GM12878 (cell line): ENCODE data around the gene TEX55. TPM values are rescaled to one million over a fixed set of nuclear protein-coding genes. Genes with fewer than 3 reads are reported as not detected.

Experiments used
- ATAC-seq: fragments of 200-7000 bp; cut with Tn5 transposase; 3 replicates; pipeline ENCODE4 v1.9.1; 2020; ENCODE audit warnings: mild to moderate bottlenecking, moderate library complexity
- BruUV-seq: library from RNA; stranded (reverse); fragments of 400-500 nt; replicated peaks from 2 replicates; lab custom pipeline; 2021; lab: Mats Ljungman, UMichigan
- CTCF ChIA-PET: fragments of 300-600 bp; sonication (Branson Sonifier 250); formaldehyde crosslinking; extraction: SDS; loops from one replicate; lab custom pipeline; 2021; ENCODE audit warnings: inconsistent platforms; lab: Yijun Ruan, JAX
- POLR2A ChIA-PET: fragments of 350-600 bp; formaldehyde crosslinking; extraction: SDS; loops from one replicate; lab custom pipeline; 2021; ENCODE audit warnings: inconsistent platforms; lab: Charles Lee
- RAD21 ChIA-PET: fragments of 300-600 bp; sonication (Branson Sonifier 250); formaldehyde crosslinking; loops from one replicate; lab custom pipeline; 2023; ENCODE audit warnings: antibody characterized with exemption; ENCODE audit not compliant: unreplicated experiment; lab: Charles Lee
- SMC1A ChIA-PET: fragments of 300-600 bp; sonication (Branson Sonifier 250); formaldehyde crosslinking; loops from one replicate; lab custom pipeline; 2023; ENCODE audit not compliant: unreplicated experiment, uncharacterized antibody; lab: Charles Lee
- DNase-seq: peaks from one replicate; pipeline ENCODE4 v3.0.0-alpha.2; 2011; ENCODE audit warnings: low read depth, low spot score
- FAIRE-seq: peaks from 3 replicates; lab custom pipeline; 2011; peaks lifted over from hg19 to GRCh38; lab: Jason Lieb, UNC
- H2AFZ ChIP-seq: 2 replicates; pipeline ENCODE4 v1.6.0; 2011; ENCODE audit warnings: low read depth, low read length, control low read depth; ENCODE audit not compliant: control insufficient read depth
- H3K27ac ChIP-seq: 2 replicates; pipeline ENCODE4 v1.5.1; 2011; ENCODE audit warnings: control low read depth; ENCODE audit not compliant: control insufficient read depth, insufficient read depth
- H3K27me3 ChIP-seq, 2 experiments: replicated peaks in 1 of 2; 2 replicates each; pipeline versions ENCODE4 v1.6.0 to v1.6.1; 2011; ENCODE audit warnings: low read length in 1 of 2; ENCODE audit not compliant: control insufficient read depth in 2 of 2, insufficient read depth in 2 of 2
- H3K36me3 ChIP-seq, 2 experiments: 2 replicates each; pipeline ENCODE4 v1.5.1; 2011; ENCODE audit warnings: low read length in 1 of 2; ENCODE audit not compliant: control insufficient read depth in 2 of 2, insufficient read depth in 2 of 2
- H3K4me1 ChIP-seq: 2 replicates; pipeline ENCODE4 v1.6.1; 2011; ENCODE audit warnings: mild to moderate bottlenecking, low read length, moderate library complexity, mixed read lengths; ENCODE audit not compliant: control insufficient read depth, insufficient read depth
- H3K4me2 ChIP-seq: 2 replicates; pipeline ENCODE4 v1.6.0; 2011; ENCODE audit warnings: control low read depth; ENCODE audit not compliant: control insufficient read depth, insufficient read depth
- H3K4me3 ChIP-seq: fragments of 200-600 bp; sonication (generic); 2 replicates; pipeline ENCODE4 v1.5.1; 2016
- H3K79me2 ChIP-seq: 2 replicates; pipeline ENCODE4 v1.6.0; 2011; ENCODE audit warnings: low read length; ENCODE audit not compliant: control insufficient read depth, insufficient read depth
- H3K9ac ChIP-seq: 2 replicates; pipeline ENCODE4 v1.8.0; 2011; ENCODE audit warnings: low read length, control low read depth, mixed read lengths; ENCODE audit not compliant: control insufficient read depth, insufficient read depth
- H3K9me3 ChIP-seq: replicated peaks from 3 replicates; pipeline ENCODE4 v1.5.1; 2011; ENCODE audit warnings: mild to moderate bottlenecking, low read length; ENCODE audit not compliant: control insufficient read depth, insufficient read depth
- H4K20me1 ChIP-seq: 2 replicates; pipeline ENCODE4 v1.6.0; 2011; ENCODE audit not compliant: control insufficient read depth, insufficient read depth
- CEBPZ ChIP-seq: fragments of 150-350 bp; IDR thresholded peaks from 2 replicates; pipeline ENCODE4 v1.6.1; 2016; ENCODE audit warnings: low read depth, low read length
- CHD1 ChIP-seq: IDR thresholded peaks from 2 replicates; pipeline ENCODE4 v1.6.1; 2012; ENCODE audit warnings: low read depth, low read length, improper control_type of control experiment
- CTCF ChIP-seq, 3 experiments: IDR thresholded peaks in 2 of 3; conservative IDR thresholded peaks in 1 of 3; 2 replicates each; pipeline ENCODE4 v1.5.1; 2011; ENCODE audit warnings: low read depth in 3 of 3, low read length in 3 of 3, mild to moderate bottlenecking in 3 of 3, control low read depth in 2 of 3, moderate library complexity in 2 of 3, inconsistent platforms in 1 of 3, mixed read lengths in 1 of 3; ENCODE audit not compliant: control insufficient read depth in 2 of 3, insufficient read depth in 1 of 3; ENCODE audit errors: extremely low read depth in 1 of 3
- E4F1 ChIP-seq: fragments of 450-650 bp; IDR thresholded peaks from 2 replicates; pipeline ENCODE4 v1.6.1; 2018; ENCODE audit warnings: borderline replicate concordance, mild to moderate bottlenecking; ENCODE audit not compliant: partially characterized antibody
- IKZF2 ChIP-seq, 2 experiments: fragments of 450-650 bp; IDR thresholded peaks; 2 replicates each; pipeline ENCODE4 v1.6.1; 2017; ENCODE audit warnings: mild to moderate bottlenecking in 2 of 2, moderate library complexity in 2 of 2
- JUNB ChIP-seq: IDR thresholded peaks from 2 replicates; pipeline ENCODE4 v1.6.1; 2016; ENCODE audit warnings: antibody characterized with exemption, mild to moderate bottlenecking
- PKNOX1 ChIP-seq: fragments of 450-650 bp; IDR thresholded peaks from 2 replicates; pipeline ENCODE4 v1.6.1; 2016; ENCODE audit warnings: mild to moderate bottlenecking
- RAD21 ChIP-seq: IDR thresholded peaks from 2 replicates; pipeline ENCODE4 v1.6.1; 2011; ENCODE audit warnings: mild to moderate bottlenecking, low read depth, low read length, moderate library complexity; ENCODE audit not compliant: insufficient read depth
- RBBP5 ChIP-seq: fragments of 200-600 bp; sonication (generic); conservative IDR thresholded peaks from 2 replicates; pipeline ENCODE4 v1.6.1; 2016
- SMC3 ChIP-seq: IDR thresholded peaks from 2 replicates; pipeline ENCODE4 v1.6.1; 2011; ENCODE audit warnings: low read length, improper control_type of control experiment, borderline replicate concordance
- SP1 ChIP-seq: IDR thresholded peaks from one replicate; pipeline ENCODE4 v1.6.1; 2011; ENCODE audit warnings: low read depth, low read length
- WGBS: methylation state at CpG from one replicate; pipeline ENCODE4 v1.1.6; 2016; ENCODE audit warnings: low lambda C conversion rate; ENCODE audit not compliant: insufficient replicate concordance, insufficient coverage; ENCODE audit errors: missing lambda C conversion rate; 5-methylcytosine and 5-hydroxymethylcytosine counted together
- in situ Hi-C: fragments of 300-500 bp; cut with MboI; formaldehyde crosslinking; loops from 9 replicates; pipeline ENCODE4 v1.14.3; 2018; ENCODE audit warnings: mixed read lengths
- intact Hi-C: fragments of 100-400 bp; cut with micrococcal nuclease; formaldehyde crosslinking; loops from one replicate; pipeline ENCODE4 v1.14.2; 2022; ENCODE audit not compliant: unreplicated experiment
- polyA plus RNA-seq, 11 experiments: library from polyadenylated mRNA; depleted of rRNA in 4 of 11; unstranded in 6 of 11; stranded (reverse) in 5 of 11; fragments of >200 nt; fragmentation: Nextera tagmentation in 4 of 11; fragmentation: Illumina TruSeq in 1 of 11; extraction: Ambion mirVana in 4 of 11; extraction: Trizol in 1 of 11; gene quantifications; 1 replicate in 1 of 11; 2 replicates in 10 of 11; pipeline versions ENCODE4 v1.2.1 to v1.2.3, GENCODE V29; 2011 to 2016; ENCODE audit warnings: inconsistent platforms in 2 of 11, missing spikeins in 2 of 11, low read depth in 1 of 11
- total RNA-seq, 4 experiments: library from RNA; depleted of rRNA in 3 of 4; stranded (reverse); fragments of >200 nt in 3 of 4; fragmentation: Illumina TruSeq in 1 of 4; extraction: Trizol in 1 of 4; gene quantifications; 2 replicates each; pipeline versions ENCODE4 v1.2.1 to v1.2.3, GENCODE V29; 2013 to 2021

The TEX55 gene
- total and polyA plus RNA-seq, 10 of the 15 experiments (the other 5 are each of a cell fraction or from before 2014, with no cell fraction given) = not detected

DNA sequence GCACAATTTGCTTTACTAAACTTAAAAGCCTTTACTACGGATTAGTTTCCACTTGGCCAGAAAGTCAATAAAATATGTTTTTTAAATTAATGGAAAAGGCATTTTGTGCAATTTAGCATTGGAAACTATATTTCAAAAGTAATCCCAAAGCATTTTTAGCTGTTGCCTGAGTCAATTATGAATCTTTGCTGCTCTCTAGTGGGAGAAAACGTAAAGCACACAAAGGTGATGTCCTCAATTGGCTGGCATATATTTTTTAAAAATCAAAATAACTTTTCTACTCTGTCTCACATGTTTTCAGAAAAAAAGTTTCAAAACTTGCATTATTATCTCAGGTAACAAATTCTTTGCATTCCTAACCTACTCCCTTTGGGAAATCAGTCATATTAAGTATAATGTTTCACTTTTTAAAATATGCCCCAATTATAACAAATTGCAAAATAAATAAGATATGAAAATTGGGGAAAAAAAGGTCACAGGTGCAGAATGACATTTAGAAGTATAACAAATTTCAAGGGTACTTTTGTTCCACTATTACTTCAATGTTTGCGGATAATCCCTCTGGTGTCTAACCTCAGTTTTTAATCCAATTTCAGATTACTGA lies 47.2 kb upstream of the TEX55 start:
- no peaks in the 10 kb centered on the region for H3K79me2 ChIP-seq
- no peak overlapping the region for H3K4me3 ChIP-seq
- SMC1A ChIA-PET = interaction anchor here (0.9 to 8.3 kb wide), 3 partner anchors 215 to 230 kb away, joined by 3 to 88 read pairs (median 6); no protein-coding TSS in a partner anchor
- H3K36me3 ChIP-seq = no peaks in the 10 kb centered on the region
- no peaks in the 10 kb centered on the region for H4K20me1 ChIP-seq
- peaks cover 0 to 2% of the 10 kb centered on the region in 2 experiments; a peak in 1 of 4 replicates for H3K27me3 ChIP-seq
- WGBS = 33% methylated on average over 3 of the region's 3 CpGs
- no peak overlapping the region for H2AFZ ChIP-seq
- RAD21 ChIA-PET = interaction anchor here (0.9 to 7.4 kb wide), 5 partner anchors 65 to 581 kb away, joined by 3 to 84 read pairs (median 3); partner anchors contain the start of gene IGSF11
- TF ChIP-seq CHD1 (no peak), JUNB (no peak), SP1 (no peak), CTCF (IDR thresholded peaks at IDR 0.05 in 2 of 3, conservative IDR thresholded peaks at IDR 0.05 in 1 of 3; ENCODE audit: control insufficient read depth in 2 of 3, extremely low read depth in 1 of 3, insufficient read depth in 1 of 3, low read depth in 3 of 3, low read length in 3 of 3) (peak; percentile 49 to 69 (median 62); a peak in 5 of 6 replicates), IKZF2 (IDR thresholded peaks at IDR 0.05) (no peak), RBBP5 (no peak), RAD21 (peak; percentile 86), PKNOX1 (no peak), SMC3 (peak; percentile 67; the same call in 1 of the 2 replicates), CEBPZ (no peak), E4F1 (no peak)
- no TSS peak for BruUV-seq
- H3K9ac ChIP-seq = no peak overlapping the region
- peak; percentile 70 for ATAC-seq
- intact Hi-C loops (loop anchor here (1.0 kb wide), 1 partner anchor 216 kb away; no protein-coding TSS in a partner anchor), in situ Hi-C loops (no loop called here)
- peak; percentile 31 for FAIRE-seq
- no peaks in the 10 kb centered on the region for H3K9me3 ChIP-seq
- DNase-seq = no peak
- CTCF ChIA-PET = interaction anchor here (0.8 to 8.0 kb wide), 11 partner anchors 9 to 582 kb away, joined by 3 to 221 read pairs (median 4); partner anchors contain the start of gene IGSF11
- H3K27ac ChIP-seq = no peak overlapping the region
- H3K4me1 ChIP-seq = no peaks in the 10 kb centered on the region
- no peak overlapping the region for H3K4me2 ChIP-seq
- POLR2A ChIA-PET = no interaction called here
